Activated CD4-positive, alpha-beta T cell treated with anti-CD3 and anti-CD28 coated beads for 4 hours (primary cell): ENCODE measurements around the gene TYW1B.
"Not testable (repeated sequence)": the region's sequence is repeated elsewhere in the genome, so short reads cannot be mapped to it uniquely, and the experiment has no call there.

Experiments
- DNase-seq, 2 donors: peaks; one replicate each; pipeline ENCODE4 v3.0.0-alpha.2; 2020

The TYW1B gene

DNA sequence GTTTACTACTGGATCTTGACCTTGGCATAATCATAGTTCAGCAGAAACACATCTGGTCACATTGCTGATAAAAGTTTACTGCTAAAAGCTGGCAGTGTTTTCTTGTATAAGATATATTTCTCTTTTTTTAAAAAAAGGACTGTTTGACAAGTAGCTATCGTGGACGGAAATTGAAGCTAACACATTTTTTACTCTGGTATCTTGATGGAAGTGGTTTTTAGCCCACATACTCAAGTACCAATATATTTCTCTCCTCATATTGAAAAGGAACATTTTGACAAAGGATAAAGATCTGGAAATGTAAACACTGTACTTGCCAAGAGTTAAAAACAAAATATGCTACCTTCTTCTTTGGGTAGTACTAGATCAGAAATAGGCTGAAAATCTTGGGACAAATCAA is 137.8 kb downstream of the TYW1B start:
- DNase-seq = not testable (repeated sequence)

DNA sequence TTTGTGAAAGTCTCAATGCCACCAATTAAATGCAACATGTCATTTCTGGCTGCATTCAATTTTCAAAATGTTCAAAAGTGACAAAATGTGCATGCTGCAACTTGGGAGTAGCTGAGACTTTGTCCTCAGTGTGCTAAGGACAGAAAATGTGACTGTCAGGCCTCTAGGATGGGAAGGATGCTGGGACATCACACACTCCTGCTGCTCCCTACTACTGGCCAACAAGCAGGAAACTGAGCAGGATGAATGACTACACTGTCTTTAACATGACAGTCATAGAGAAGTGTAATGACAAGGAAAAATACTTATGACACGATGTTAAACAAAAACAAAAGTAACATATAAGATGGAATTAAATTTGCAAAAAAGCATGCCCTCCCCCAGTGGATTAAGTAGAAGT is 138.7 kb downstream of the TYW1B start:
- not testable (repeated sequence) for DNase-seq

DNA sequence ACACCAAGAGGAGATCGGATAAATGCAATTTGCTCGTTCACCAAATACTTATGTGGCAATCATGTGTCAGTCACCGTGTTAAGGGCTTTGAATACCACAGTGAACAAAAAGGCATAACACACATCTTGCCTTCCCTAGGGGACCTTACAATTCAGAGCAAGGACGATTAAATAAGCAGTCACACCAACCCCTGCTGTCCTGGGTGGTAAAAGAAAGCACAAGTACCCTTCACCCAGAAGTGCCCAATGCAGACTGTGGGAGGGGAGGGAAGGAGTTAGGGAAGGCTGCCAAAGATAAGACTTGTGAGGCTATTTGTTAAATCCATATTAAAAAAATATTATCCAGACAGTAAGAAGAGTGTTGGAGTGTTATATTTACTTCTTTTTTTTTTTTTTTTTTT is 146.8 kb downstream of the TYW1B start:
- DNase-seq = not testable (repeated sequence)

DNA sequence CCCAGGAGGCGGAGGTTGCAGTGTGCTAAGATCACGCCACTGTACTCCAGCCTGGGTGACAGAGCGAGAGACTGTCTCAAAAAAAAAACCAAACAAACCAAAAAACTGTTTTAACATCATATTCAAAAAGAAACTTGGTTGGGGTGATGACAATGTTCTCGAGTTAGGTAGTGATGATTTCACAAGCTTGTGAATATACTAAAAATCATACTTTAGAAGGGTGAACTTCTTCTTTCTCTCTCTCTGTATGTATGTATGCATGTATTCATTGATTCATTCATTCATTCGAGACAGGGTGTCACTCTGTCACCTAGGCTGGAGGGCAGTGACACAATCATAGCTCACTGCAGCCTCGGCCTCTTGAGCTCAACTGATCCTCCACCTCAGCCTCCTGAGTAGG is 151.1 kb downstream of the TYW1B start:
- not testable (repeated sequence) for DNase-seq

DNA sequence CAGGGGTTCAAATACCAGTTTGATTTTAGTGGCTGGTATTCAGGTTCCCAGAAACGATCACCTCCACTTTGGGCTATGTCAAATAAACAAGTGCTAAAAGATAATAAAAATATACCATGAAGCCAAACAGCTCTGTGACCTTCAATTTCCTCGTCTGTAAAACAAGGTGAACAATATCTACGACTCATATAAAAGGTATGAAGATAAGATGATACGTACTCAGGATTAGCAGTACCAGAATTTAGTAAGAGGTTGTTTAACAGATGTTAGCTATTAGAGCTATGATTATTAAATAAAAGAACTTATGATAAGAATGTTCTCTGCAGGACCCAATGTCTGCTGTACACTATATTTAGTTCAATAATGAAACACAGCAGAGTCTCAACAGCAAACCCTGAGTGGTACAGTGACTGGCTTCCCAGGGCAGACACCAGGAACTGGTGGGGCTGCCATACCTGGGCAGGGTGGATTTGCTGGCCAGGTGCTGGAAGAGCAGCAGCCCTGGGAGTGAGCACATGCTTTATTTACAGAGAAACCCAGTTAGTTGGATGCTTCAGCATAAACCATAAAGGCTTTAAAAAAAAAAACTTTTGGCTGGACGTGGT is 151.8 kb downstream of the TYW1B start:
- DNase-seq = not testable (repeated sequence)

DNA sequence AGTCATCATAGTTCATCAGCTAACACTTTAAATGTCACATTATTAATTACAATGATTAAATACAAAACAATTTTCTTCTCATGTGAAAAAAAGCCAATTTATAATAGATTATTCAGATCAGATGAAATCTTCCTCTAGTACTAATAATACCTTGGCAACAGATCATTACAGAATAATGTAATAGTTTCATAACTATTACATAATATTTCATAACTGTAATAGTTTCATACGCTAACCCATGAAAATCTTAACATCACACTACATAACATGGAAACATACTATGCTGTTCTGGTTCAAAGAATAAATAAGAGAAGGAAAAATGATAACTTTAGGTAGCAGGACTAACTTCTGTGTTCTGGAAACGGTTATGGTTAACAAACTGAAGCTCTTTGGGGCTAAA is 152.3 kb downstream of the TYW1B start:
- DNase-seq = not testable (repeated sequence)

DNA sequence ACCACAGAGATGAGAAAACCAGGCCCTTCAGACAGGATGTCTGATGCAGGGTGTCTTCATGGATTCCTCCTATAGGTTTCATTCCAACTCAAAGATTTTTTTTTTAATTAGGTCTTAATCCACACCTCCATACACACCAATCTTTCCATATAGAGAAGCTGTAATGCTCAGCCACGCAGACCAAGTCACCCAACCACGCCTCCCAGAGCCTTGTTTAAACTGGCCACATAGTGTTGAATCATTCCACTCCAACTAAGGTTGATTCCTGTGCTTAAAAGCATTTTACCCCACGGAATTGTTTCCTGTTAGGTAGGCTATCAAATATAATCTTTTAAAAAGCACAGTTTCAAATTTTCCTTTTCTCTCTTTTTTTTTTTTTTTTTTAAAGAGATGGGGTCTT is 153.6 kb downstream of the TYW1B start:
- no peak for DNase-seq

DNA sequence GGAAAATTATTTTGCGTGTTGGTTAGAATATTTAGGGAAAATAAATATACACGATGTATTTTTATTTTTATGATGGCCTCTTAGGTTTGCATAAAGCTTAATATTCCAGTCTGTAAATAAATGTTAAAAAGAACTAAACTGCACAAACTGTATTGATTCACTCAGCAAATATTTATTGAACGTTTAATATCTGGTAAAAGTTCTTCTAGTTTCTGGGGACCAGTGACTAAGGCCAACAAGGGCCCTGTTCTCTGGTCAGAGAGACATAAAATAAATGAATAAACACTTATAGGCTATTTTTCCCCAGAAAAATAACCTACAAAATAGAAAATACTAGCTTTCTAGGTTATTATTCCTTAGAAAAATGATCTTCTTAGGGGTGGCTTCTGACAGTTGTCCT is 157.2 kb downstream of the TYW1B start:
- not testable (repeated sequence) for DNase-seq

DNA sequence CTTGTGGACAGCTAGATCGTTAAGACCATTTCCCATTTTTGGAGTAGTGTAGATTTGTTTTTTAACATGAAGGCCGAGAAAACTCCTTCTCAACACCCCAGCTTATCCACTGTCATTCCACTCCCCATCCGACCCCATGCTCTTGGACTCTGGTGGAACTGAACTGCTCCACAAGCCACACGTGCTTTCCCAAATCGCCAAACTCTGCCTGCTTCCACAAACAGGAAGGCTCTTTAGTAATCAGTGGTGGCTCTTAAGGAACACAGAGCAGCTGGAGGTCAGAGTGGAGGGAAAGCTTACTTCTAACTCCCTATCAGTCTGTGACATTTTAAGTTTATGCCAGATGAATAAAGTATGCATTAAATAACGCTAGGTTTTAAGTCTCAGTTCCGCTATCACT is 159.6 kb downstream of the TYW1B start:
- not testable (repeated sequence) for DNase-seq

DNA sequence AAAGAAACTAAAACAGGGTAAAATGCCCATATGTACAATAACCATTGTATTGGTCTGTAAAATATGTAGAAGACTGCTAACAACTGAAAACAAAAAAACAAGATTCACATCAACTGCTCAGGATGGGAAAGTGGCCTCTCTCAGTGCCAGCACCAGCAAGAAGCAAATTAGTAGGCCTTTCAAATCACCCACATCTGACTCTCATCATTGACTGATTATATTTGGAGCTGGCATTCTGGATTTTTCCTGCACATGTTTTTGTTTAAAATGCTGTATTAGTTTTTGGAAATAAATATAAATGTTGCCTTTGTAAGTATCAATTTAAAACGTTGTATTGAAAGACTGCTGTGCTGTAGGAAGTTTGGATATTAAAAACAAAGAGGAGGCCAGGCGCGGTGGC is 161.0 kb downstream of the TYW1B start:
- DNase-seq = not testable (repeated sequence)

DNA sequence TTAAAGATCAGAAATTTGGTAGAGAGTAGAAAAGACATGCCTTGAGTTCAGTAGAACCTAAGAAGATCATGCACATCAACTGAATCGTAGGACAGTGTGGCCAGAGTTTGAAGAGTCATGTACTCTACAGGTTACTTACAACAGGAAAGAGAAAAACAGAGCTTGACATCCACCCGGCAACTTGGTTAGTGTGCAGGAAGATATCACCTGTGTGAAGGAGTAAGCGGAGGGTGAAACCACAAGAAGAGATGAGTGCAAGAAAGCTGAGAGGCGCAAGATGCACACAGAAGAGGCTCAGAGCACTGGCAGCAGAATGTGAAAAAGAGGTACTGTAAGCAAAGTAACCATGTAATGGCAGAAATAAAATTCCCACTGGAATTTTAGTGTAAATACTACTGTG is 179.4 kb downstream of the TYW1B start:
- DNase-seq = not testable (repeated sequence)

DNA sequence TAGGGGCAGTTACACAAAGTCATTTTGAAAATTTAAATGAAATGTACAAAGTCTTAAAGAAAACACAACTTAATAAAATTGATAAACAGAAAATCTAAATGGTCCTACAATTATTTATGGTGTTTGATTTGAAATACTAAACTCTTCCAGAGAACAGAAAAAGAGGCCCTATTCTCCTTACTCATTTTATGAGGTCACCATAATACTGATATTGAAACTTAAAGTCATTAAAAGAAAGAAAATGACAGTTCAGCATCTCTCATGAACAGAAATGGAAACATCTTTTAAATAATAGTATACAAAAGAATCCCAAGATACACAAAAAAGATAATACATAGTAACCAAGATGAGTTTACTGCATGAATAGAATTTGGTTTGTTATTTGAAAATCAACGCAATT is 184.3 kb downstream of the TYW1B start:
- DNase-seq = not testable (repeated sequence)

DNA sequence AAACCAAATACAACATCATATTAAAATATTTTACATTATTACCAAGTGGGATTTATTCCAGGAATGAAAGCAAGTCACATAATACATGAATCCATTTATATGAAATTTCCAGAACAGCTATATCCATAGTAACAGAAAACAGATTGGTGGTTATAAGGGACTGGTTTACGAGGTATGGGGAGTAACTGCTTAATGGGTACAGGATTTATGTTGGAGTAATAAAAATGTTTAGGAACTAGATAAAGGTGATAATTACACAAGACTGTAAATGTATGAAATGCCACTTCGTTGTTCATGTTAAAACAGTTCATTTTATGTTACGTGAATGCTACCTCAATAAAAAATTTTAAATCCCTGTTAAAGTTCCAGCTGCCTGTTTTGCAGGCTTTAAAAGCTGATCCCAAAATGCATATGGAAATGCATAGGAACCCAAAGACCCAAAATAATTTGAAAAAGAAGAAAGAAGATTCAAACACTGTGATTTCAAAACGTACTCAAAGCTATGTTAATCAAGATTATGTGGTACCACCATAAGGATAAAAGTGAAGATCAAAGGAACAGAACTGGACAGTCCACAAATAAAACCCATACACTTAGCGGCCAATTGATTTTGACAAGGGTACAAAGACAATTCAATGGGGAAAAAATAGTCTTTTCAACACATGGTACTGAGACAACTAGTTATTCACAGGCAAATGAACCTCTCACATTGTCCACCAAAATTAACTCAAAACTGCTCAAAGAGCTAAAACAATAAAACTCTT is 186.3 kb downstream of the TYW1B start:
- not testable (repeated sequence) for DNase-seq

DNA sequence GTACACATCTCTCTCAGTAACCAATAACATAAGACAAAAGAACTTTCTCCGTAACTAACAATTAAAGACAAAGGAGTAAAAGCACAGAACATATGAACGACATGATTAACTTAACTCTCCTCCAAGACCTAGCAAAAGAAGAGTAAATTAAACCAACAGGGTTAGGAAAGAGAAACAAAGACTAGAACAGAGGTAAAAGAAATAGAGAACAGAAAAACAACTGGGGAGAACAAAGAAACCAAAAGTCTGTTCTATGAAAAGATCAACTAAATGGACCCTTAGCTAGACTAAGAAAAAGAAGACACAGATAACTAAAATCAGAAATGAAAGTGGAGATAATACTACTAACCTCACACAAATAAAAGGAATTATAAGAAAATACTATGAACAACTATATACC is 187.3 kb downstream of the TYW1B start:
- DNase-seq = not testable (repeated sequence)

DNA sequence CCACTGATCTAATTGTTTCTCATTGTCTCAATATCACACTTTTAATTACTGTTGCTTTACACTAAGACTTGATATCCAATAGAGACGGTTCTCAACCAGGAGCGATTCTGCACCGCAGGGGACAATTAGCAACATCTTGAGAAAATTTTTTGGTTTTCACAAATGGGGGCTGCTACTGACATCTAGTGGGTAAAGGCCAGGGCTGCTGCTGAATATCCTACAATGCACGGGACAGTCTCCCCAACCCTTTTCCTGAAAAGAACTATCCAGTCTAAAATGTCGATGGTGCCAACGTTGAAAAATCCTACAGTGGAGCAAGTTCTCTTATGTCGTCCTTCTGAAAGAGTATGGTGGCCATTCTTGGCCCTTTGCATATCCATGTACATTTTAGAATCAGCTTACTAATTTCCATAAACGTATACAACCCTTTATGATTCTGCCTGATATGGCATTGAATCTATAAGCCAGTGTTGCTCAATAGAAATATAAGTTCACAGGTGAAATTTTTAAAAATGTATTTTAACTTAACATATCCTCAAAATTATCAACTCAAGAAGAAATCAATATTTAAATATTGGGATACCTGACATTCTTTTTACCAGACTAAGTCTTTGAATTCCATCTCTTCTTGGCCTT is 192.6 kb downstream of the TYW1B start:
- not testable (repeated sequence) for DNase-seq

DNA sequence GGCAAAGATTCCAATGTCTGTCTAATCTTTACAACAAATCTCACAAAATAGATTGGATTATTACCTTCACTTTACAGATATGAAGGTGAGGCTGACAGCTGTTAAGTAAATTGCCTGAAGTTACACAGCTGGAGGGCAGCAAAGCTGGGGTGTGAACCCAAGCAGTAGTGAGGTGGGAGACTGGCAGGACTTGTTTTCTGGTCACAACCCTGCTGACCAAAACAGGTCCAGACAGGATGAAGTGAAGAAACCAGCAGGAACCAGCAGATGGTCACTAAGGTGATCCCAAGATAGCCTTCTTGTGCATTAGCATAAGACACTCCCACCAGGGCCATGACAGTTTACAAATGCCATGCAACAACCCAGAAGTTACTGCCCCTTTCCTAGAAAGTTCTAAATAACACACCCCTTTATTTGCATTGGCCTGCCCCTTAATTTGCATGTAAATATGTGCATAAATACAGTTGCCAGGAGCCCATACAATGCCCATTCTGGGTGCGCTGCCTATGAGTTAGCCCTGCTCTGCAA is 195.2 kb downstream of the TYW1B start:
- not testable (repeated sequence) for DNase-seq

DNA sequence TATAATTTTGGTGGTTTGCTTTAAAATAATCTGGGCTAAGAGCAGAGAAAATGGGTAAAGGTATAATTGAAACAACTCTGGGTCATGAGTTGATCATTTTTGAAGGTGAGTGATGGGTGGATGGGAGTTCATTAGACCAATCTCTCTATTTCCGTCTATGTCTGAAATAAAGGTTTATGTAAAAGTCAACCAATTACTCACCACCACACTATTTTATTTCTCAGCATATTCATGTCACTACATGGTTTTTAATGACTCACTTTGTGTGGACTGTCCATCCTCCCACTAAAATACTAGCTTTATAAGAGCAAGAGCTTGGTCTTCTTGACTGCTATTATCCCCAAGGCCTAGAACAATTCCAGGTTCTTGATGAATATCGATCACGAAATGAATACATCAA is 199.6 kb downstream of the TYW1B start:
- DNase-seq = not testable (repeated sequence)

DNA sequence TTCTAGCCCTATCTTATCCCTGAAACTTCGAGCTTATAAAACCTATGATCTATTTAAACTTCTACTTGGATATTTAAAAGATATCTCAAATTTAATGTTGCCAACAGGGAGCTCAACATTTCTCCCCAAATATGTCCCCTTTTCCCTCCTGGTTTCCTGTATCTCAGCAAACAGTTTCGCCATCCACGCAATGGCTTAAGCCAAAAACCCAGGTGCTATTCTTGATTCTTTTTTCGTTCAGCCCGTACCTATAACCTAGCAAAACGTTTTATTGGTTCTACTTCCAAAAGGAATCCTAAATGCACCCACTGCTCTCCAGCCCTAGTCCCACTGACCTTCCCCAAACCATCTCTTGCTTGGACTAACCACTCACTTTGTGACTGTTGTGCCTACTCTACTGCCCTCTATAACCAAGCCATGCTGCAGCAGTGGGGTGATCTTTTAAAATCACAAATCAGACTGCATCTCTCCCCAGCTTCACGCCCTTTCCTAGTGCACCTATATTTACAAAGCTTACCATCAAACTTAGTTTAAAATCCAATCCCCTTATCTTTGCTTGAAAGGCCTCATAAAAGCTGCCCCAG is 201.5 kb downstream of the TYW1B start:
- not testable (repeated sequence) for DNase-seq

DNA sequence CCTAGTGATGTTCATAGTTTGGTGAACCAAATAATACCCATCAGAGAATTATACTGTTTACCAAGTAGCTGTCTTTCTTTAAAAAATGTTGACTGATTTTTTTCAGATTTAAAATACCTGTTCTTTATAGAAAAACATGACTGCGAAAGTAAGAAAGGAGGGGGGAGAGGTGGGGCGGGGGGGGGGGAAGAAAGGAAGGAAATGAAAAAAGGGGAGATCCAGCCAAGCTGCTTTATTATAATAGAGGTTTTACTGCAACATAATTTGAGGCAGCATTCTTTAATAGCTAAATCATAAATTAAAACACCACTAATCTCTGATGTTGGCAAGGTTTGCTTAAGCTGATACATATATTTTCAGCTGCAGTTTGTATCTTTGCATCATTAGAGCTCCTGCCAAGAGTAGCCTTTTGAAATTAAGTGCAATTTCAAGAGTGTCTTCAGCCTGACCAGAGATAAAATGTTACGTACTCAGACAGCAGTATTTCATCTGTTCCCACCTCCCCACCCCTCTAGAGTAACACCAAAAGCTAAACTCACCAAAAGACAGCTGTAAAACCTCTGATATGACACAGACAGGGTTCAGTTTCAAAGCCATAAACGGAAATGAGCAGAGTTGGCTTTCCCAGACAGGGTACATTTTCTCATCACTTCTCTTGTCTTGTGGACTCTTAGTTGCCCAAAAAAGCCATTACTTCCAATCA is 202.1 kb downstream of the TYW1B start:
- DNase-seq = not testable (repeated sequence)

DNA sequence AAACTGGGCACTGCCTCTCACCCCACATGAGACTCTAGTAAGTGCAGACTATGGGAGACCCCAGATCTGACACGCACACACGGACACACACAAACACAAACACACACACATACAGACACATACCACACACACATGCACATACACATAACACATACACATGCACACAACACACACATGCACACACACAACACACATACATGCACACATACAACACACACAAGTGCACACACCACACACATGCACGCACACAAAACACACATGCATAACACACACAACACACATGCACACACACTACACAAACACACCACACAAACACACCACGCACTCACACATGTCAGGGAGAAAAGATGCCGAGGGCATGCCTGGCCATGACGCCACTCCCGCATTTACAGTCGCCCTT is 205.5 kb downstream of the TYW1B start:
- DNase-seq = no peak

DNA sequence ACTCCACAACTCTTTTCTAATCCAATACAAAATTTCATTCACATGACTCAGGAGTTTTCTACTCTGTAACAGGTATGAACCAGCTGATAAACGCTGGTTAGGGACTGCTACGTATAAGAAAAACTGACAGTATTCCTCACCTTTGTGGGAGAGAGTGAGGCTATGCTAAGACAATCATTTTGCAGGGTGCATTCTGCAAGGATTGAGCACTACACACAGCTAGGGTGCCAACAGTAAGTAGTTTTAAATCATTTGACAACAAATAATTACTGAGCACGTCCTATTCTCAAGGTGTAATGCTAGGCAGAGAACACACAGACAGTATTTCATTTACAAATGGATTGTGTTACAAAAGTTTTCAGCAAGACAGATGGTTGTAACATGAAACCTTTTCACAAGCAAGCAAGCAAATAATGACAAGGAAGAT is 206.2 kb downstream of the TYW1B start:
- not testable (repeated sequence) for DNase-seq

DNA sequence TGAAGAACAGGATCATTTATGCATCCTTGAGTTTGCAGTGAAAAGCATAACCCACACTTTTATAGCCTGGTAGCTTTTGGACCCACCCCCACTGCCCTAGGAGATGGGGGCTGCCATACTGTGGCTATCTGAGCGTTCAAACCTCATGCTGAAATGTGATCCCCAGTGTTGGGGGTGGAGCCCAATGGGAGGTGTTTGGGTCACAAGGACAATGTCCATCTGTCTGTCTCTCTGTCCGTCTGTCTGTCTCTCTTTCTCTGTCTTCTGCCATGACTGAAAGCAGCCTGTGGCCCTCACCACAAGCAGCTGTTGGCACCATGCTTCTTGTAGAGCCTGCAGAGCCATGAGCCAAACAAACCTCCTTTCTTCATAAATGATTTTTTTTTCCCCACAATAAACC is 207.1 kb downstream of the TYW1B start:
- DNase-seq = not testable (repeated sequence)
